Fibroblast of lung (primary cell): ENCODE data around the gene ACOX1.

Source experiments
- EZH2 ChIP-seq: IDR thresholded peaks from 2 replicates; pipeline ENCODE4 v1.5.1; 2012; ENCODE audit warnings: low read length, control low read depth, mild to moderate bottlenecking; ENCODE audit errors: missing control alignments
- TF ChIP-seq, protein P1 (sequence below), 2 donors: IDR thresholded peaks in 1 of 2; conservative IDR thresholded peaks in 1 of 2; 1 replicate in 1 of 2; 2 replicates in 1 of 2; pipeline ENCODE4 v1.5.1; 2011 to 2012; ENCODE audit warnings: low read length in 2 of 2, control low read depth in 1 of 2, inconsistent platforms in 1 of 2, low read depth in 1 of 2, mild to moderate bottlenecking in 1 of 2

DNA sequence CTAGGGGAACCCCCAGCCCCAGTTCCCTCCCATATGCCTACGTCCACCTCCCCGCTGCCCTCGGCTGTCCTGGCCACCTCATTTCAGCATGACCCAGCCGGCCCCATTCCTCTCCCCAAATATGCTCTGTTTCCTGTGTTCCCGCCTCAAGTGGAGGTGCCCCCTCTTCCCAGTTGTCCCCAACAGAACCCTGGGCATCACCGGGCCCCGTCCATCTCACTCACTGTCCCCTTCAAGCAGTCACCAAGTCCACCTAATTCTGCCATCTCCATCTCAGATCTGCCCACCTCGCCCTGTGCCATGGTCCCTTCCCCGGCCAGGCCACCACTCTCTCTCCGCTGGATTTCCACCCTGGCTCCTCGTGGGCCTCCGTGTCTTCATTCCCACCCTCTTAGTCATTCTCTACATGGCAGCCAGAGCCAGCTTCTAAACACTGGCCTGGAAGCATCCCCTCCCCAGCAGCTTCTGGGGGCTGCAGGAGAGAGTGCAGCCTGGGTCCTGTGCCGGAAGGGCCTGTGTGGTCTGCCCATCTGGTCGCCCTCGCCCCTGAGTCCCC lies 34.5 kb upstream of the ACOX1 start:
- TF ChIP-seq, protein P1, sequence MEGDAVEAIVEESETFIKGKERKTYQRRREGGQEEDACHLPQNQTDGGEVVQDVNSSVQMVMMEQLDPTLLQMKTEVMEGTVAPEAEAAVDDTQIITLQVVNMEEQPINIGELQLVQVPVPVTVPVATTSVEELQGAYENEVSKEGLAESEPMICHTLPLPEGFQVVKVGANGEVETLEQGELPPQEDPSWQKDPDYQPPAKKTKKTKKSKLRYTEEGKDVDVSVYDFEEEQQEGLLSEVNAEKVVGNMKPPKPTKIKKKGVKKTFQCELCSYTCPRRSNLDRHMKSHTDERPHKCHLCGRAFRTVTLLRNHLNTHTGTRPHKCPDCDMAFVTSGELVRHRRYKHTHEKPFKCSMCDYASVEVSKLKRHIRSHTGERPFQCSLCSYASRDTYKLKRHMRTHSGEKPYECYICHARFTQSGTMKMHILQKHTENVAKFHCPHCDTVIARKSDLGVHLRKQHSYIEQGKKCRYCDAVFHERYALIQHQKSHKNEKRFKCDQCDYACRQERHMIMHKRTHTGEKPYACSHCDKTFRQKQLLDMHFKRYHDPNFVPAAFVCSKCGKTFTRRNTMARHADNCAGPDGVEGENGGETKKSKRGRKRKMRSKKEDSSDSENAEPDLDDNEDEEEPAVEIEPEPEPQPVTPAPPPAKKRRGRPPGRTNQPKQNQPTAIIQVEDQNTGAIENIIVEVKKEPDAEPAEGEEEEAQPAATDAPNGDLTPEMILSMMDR (conservative IDR thresholded peaks at IDR 0.05 in 1 of 2, IDR thresholded peaks at IDR 0.05 in 1 of 2; ENCODE audit: low read depth in 1 of 2, low read length in 2 of 2) = no peak
- TF ChIP-seq EZH2 = no peak
